Activated T-cell treated with anti-CD3 and anti-CD28 coated beads, Interleukin-2, amount 50 U/mL, for 72 hours (primary cell): ENCODE measurements around the gene DRG2. TPM values are rescaled to one million over a fixed set of nuclear protein-coding genes. Genes with fewer than 3 reads are reported as not detected.

ENCODE experiments used
- total RNA-seq, 2 donors: library from RNA; stranded (reverse); gene quantifications; one replicate each; pipeline ENCODE4 v1.2.3, GENCODE V29; 2022

Gene DRG2
- total RNA-seq, 2 donors from 2014 or later = 44.1 to 53.6 TPM

Other genes with a start within 250 kb of the DRG2 start
- 10 to 100 TPM; 23.7 to 26.9 TPM for gene TOM1L2, start 115.5 kb upstream of the DRG2 start, total RNA-seq
- under 1 TPM; 0.39 to 0.43 TPM for gene DRC3, start 115.1 kb upstream of the DRG2 start, total RNA-seq
- gene ATPAF2, start 48.8 kb upstream of the DRG2 start, total RNA-seq = 10 to 100 TPM; 25.8 to 28.7 TPM
- 10 to 100 TPM in 1 of 2 donors, 1 to 10 TPM in 1; 9.7 to 11.0 TPM for gene GID4, start 48.5 kb upstream of the DRG2 start, total RNA-seq
- 1 to 10 TPM; 2.7 to 3.2 TPM for gene MYO15A, start 20.8 kb downstream of the DRG2 start, total RNA-seq
- 100 to 1,000 TPM; 125 to 133 TPM for gene ALKBH5, start 95.9 kb downstream of the DRG2 start, total RNA-seq
- 10 to 100 TPM; 18.5 to 18.6 TPM for gene LLGL1, start 137.7 kb downstream of the DRG2 start, total RNA-seq
- 100 to 1,000 TPM; 318 to 373 TPM for gene FLII, start 170.8 kb downstream of the DRG2 start, total RNA-seq
- gene MIEF2, start 172.7 kb downstream of the DRG2 start, total RNA-seq = 1 to 10 TPM; 7.8 to 9.4 TPM
- 10 to 100 TPM; 72.0 to 90.6 TPM for gene TOP3A, start 227.0 kb downstream of the DRG2 start, total RNA-seq
- gene SMCR8, start 227.3 kb downstream of the DRG2 start, total RNA-seq = 10 to 100 TPM; 17.3 to 18.7 TPM